K562 (cell line): ENCODE results near the gene SH3YL1.

Experiments
- TF ChIP-seq, protein P1 (sequence below), 2 experiments: fragments of 450-650 bp; formaldehyde crosslinking in 1 of 2; IDR thresholded peaks; 2 replicates each; pipeline versions ENCODE4 v1.4.0 to v1.6.1; 2014 to 2020; ENCODE audit warnings: mild to moderate bottlenecking in 2 of 2, borderline replicate concordance in 1 of 2, low read depth in 1 of 2
- TF ChIP-seq, protein P2 (sequence below): sonication (generic); formaldehyde crosslinking; IDR thresholded peaks from 2 replicates; pipeline ENCODE4 v1.9.0; 2022; ENCODE audit warnings: mild to moderate bottlenecking, missing genetic modification reagents

GRCh38 chr2:260507-261161 is 3.2 kb downstream of the SH3YL1 start:
- TF ChIP-seq, protein P1, sequence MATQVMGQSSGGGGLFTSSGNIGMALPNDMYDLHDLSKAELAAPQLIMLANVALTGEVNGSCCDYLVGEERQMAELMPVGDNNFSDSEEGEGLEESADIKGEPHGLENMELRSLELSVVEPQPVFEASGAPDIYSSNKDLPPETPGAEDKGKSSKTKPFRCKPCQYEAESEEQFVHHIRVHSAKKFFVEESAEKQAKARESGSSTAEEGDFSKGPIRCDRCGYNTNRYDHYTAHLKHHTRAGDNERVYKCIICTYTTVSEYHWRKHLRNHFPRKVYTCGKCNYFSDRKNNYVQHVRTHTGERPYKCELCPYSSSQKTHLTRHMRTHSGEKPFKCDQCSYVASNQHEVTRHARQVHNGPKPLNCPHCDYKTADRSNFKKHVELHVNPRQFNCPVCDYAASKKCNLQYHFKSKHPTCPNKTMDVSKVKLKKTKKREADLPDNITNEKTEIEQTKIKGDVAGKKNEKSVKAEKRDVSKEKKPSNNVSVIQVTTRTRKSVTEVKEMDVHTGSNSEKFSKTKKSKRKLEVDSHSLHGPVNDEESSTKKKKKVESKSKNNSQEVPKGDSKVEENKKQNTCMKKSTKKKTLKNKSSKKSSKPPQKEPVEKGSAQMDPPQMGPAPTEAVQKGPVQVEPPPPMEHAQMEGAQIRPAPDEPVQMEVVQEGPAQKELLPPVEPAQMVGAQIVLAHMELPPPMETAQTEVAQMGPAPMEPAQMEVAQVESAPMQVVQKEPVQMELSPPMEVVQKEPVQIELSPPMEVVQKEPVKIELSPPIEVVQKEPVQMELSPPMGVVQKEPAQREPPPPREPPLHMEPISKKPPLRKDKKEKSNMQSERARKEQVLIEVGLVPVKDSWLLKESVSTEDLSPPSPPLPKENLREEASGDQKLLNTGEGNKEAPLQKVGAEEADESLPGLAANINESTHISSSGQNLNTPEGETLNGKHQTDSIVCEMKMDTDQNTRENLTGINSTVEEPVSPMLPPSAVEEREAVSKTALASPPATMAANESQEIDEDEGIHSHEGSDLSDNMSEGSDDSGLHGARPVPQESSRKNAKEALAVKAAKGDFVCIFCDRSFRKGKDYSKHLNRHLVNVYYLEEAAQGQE (IDR thresholded peaks at IDR 0.05; ENCODE audit: borderline replicate concordance): no peak
- TF ChIP-seq, protein P1 (CRISPR knock-in tag; IDR thresholded peaks at IDR 0.05; ENCODE audit: low read depth): no peak
- TF ChIP-seq, protein P2, sequence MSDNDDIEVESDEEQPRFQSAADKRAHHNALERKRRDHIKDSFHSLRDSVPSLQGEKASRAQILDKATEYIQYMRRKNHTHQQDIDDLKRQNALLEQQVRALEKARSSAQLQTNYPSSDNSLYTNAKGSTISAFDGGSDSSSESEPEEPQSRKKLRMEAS: no peak
